GM12873 (cell line): ENCODE measurements around the gene POU6F1.

ENCODE experiments used
- TF ChIP-seq, protein P1 (sequence below): IDR thresholded peaks from 2 replicates; pipeline ENCODE4 v1.5.1; 2012; ENCODE audit warnings: low read depth, mild to moderate bottlenecking, moderate library complexity, low read length, control low read depth; ENCODE audit not compliant: insufficient read depth; ENCODE audit errors: missing control alignments

Gene POU6F1, protein sequence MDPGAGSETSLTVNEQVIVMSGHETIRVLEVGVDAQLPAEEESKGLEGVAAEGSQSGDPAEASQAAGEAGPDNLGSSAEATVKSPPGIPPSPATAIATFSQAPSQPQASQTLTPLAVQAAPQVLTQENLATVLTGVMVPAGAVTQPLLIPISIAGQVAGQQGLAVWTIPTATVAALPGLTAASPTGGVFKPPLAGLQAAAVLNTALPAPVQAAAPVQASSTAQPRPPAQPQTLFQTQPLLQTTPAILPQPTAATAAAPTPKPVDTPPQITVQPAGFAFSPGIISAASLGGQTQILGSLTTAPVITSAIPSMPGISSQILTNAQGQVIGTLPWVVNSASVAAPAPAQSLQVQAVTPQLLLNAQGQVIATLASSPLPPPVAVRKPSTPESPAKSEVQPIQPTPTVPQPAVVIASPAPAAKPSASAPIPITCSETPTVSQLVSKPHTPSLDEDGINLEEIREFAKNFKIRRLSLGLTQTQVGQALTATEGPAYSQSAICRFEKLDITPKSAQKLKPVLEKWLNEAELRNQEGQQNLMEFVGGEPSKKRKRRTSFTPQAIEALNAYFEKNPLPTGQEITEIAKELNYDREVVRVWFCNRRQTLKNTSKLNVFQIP

DNA sequence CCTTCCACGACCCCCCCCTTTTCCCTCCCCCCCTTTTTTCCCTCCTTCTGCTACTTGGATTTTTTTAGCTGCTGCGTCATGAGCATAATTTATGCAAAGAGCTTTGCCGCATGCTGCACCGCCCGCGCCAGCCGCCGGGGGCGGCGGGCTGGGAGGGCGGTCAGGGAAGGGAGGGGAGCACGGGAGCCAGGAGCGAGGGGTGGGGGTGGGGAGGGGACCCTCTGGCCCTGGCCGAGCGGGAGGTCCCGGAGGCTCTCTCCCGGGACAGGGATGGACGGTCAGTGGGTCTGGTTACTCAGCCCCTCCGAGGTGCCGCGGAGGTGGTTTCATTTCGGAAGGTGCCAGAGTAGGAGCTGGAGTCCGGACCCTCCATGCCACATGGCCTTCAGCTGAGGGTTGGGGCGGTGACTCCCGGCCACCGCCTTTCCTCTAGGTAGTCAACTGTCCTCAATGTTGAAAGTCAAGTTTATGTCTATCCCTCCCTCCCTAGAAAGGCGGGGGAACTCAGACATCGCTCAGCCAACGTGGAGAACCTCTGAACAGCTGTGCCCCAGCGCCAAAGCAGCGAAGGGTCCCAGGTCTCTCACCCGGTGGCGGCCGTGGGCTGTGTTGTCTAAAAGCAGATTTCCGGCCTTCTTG lies at the start of gene POU6F1:
Gene POU6F1, minus strand, starts transcription at position 95 of the 639 bp plus-strand sequence. CDS start 11,226 bp downstream, outside the sequence.
- TF ChIP-seq, protein P1, sequence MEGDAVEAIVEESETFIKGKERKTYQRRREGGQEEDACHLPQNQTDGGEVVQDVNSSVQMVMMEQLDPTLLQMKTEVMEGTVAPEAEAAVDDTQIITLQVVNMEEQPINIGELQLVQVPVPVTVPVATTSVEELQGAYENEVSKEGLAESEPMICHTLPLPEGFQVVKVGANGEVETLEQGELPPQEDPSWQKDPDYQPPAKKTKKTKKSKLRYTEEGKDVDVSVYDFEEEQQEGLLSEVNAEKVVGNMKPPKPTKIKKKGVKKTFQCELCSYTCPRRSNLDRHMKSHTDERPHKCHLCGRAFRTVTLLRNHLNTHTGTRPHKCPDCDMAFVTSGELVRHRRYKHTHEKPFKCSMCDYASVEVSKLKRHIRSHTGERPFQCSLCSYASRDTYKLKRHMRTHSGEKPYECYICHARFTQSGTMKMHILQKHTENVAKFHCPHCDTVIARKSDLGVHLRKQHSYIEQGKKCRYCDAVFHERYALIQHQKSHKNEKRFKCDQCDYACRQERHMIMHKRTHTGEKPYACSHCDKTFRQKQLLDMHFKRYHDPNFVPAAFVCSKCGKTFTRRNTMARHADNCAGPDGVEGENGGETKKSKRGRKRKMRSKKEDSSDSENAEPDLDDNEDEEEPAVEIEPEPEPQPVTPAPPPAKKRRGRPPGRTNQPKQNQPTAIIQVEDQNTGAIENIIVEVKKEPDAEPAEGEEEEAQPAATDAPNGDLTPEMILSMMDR = peak; percentile 58

DNA sequence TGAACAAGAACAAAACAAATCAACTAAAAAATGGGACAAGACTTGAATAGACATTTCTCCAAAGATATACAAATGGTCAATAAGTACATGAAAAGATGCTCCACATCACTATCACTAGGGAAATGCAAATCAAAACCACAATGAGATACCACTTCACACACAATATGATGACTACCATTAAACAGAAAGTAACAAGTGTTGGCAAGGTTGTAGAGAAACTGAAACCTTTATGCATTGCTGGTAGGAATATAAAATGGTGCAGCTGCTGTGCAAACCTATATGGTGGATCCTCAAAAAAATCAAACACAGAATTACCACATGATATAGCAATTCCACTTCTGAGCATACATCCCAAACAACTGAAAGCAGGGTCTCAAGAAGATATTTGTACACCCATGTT lies 47.2 kb upstream of the POU6F1 start:
- TF ChIP-seq, protein P1 = no peak

- TF ChIP-seq, protein P1 = no peak
Measured at GRCh38 chr12:51264297-51264696, 46.4 kb upstream of the POU6F1 start.

GRCh38 chr12:51263341-51263740 lies 45.5 kb upstream of the POU6F1 start:
- TF ChIP-seq, protein P1 = no peak

DNA sequence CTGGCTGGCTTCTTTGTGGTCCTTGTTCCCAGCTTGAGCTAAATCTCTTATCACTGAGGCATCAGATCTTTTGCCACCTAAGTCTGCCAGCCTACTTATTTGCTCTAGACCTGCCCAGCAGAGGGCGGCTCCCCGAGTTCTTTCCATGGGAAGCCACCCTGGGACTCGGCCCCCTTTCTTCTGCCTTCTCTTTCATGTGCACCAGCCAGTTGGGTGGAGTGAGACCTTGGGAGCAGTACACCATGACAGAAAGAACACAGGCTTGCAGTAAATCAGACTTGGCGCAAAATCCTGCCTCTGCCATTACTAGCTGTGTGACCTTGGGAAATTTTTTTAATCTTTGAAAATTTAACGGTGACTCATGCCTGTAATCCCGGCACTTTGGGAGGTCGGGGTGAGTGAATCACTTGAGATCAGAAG lies 44.9 kb upstream of the POU6F1 start:
- TF ChIP-seq, protein P1 = peak; percentile 47

DNA sequence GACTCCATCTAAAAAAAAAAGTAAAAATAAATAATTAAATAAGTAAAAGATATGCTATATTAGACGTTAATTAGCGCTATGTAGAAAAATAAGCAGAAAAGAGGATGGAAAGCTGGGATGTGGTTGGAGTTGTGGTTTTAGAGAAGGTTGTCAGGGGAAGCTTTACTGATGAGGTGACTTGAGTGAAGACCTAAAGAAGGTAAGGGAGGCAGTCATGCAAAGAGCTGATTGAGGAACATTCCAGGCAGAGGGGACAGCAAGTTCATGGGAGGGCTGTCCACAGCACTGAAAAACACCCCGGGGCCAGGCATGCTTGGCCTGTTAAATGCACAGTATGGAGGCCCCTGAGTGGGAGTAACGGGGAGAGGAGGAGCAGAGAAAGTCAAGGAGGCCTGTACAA lies 36.7 kb upstream of the POU6F1 start:
- TF ChIP-seq, protein P1 = no peak

DNA sequence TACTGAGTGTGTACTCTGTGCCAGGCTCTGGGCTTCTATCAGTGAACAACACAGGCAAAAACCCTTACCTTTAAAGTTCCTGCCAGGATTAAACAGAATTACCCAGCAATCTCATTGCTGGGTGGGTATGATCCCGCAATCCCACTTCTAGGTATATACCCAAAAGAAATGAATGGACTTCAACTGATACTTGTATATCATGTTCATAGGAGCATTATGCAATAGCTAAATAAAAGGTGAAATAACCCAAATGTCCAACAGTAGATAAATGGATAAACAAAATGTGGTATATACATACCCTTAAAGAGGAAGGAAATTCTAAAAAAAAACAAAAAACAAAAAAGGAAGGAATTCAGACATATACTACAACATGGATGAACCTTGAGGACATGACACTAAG lies 35.4 kb upstream of the POU6F1 start:
- TF ChIP-seq, protein P1 = no peak
